GM12892 (cell line): ENCODE results near the gene GDF10.

Experiments
- POLR2A ChIP-seq: IDR thresholded peaks from 2 replicates; pipeline ENCODE4 v1.6.1; 2011; ENCODE audit warnings: low read depth, low read length, control low read depth
- POLR2AphosphoS5 ChIP-seq: IDR thresholded peaks from 2 replicates; pipeline ENCODE4 v1.6.1; 2011; ENCODE audit warnings: low read depth, low read length, control low read depth

DNA sequence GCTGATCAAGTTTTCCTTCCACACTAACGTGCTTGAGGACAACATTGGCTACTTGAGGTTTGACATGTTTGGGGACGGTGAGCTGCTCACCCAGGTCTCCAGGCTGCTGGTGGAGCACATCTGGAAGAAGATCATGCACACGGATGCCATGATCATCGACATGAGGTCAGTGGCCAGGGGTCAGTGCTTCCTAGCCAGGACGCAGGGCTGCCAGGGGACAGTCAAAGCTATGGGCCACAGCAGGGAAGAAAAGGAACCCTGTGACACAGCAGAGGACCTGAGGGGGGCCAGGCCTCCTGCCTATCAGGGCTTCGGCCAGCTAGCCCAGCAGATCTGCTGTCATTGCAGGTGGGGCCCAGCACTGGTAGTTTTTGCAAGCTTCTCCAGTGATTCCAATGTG, 53.4 kb downstream of the GDF10 start:
- TF ChIP-seq POLR2AphosphoS5 (no peak), POLR2A (no peak)
